ENCODE measurements around the gene LCOR.

The LCOR gene

GRCh38 chr10:97013568-97013967 is 181.5 kb downstream of the LCOR start:
- H3K27me3 Mint-ChIP-seq (ENCODE audit: low read depth, poor library complexity): peaks cover 15% of the 10 kb centered on the region
- no peak overlapping the region for H3K27ac Mint-ChIP-seq
- no peak for DNase-seq
- TF ChIP-seq, protein P1, sequence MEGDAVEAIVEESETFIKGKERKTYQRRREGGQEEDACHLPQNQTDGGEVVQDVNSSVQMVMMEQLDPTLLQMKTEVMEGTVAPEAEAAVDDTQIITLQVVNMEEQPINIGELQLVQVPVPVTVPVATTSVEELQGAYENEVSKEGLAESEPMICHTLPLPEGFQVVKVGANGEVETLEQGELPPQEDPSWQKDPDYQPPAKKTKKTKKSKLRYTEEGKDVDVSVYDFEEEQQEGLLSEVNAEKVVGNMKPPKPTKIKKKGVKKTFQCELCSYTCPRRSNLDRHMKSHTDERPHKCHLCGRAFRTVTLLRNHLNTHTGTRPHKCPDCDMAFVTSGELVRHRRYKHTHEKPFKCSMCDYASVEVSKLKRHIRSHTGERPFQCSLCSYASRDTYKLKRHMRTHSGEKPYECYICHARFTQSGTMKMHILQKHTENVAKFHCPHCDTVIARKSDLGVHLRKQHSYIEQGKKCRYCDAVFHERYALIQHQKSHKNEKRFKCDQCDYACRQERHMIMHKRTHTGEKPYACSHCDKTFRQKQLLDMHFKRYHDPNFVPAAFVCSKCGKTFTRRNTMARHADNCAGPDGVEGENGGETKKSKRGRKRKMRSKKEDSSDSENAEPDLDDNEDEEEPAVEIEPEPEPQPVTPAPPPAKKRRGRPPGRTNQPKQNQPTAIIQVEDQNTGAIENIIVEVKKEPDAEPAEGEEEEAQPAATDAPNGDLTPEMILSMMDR (IDR thresholded peaks at IDR 0.05): no peak
- peaks cover 7% of the 10 kb centered on the region for H3K36me3 Mint-ChIP-seq (ENCODE audit: low read depth)
- peaks cover 10% of the 10 kb centered on the region for H3K9me3 Mint-ChIP-seq
- H3K4me1 Mint-ChIP-seq: peaks cover 8% of the 10 kb centered on the region
- H3K4me3 Mint-ChIP-seq: no peak overlapping the region

DNA sequence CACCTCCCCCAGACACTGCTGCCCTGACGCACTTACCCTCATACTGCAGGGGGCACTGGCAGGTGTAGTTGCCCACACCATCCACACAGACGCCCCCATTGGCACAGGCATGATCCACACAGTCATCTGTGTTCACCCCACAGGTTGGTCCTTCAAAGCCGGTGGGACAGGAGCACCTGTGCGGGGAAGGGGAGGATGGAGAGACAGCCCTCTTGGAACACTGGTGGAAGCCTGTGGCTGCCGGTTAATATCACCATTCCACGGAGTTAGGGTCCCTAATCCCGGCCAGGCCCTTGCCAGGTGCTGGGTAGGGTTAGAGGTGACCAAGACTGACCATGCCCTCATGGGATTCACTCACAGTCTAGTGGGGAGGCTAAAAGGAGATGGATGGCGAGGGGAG is 181.9 kb downstream of the LCOR start:
- DNase-seq: no peak
- H3K36me3 Mint-ChIP-seq (ENCODE audit: low read depth): peaks cover 7% of the 10 kb centered on the region
- TF ChIP-seq, protein P1 (IDR thresholded peaks at IDR 0.05): no peak
- H3K27ac Mint-ChIP-seq: no peak overlapping the region
- peaks cover 8% of the 10 kb centered on the region for H3K9me3 Mint-ChIP-seq
- no peak overlapping the region for H3K4me3 Mint-ChIP-seq
- H3K4me1 Mint-ChIP-seq: peaks cover 8% of the 10 kb centered on the region
- peaks cover 15% of the 10 kb centered on the region for H3K27me3 Mint-ChIP-seq (ENCODE audit: low read depth, poor library complexity)

DNA sequence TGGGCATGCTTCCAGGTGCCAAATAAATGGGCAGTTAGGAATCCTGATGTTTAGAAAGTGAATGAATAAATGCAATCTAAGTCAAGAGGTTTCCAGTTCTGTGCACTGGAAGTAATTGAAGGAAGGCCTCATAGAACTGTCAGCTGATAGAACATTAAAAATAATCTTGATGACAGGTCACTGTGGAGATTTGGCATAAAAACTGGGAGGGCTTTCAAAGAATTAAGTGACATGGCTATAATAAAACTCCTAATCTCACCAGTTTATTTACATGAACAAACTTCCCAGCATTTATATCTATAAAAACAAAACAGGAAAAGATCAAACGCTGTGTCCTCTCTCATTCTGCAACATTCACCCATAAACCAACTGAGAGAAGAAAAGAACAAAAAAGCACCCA is 183.1 kb downstream of the LCOR start:
- DNase-seq: no peak
- Mint-ChIP-seq H3K27me3 (ENCODE audit: low read depth, poor library complexity) (peaks cover 15% of the 10 kb centered on the region), H3K4me1 (peaks cover 13% of the 10 kb centered on the region), H3K4me3 (no peak overlapping the region), H3K9me3 (no peaks in the 10 kb centered on the region), H3K36me3 (ENCODE audit: low read depth) (peaks cover 2% of the 10 kb centered on the region), H3K27ac (no peak overlapping the region)
- TF ChIP-seq, protein P1 (IDR thresholded peaks at IDR 0.05): no peak

GRCh38 chr10:97016728-97017473 is 184.8 kb downstream of the LCOR start:
- TF ChIP-seq, protein P1 (IDR thresholded peaks at IDR 0.05): no peak
- H3K36me3 Mint-ChIP-seq (ENCODE audit: low read depth): no peaks in the 10 kb centered on the region
- H3K27me3 Mint-ChIP-seq (ENCODE audit: low read depth, poor library complexity): peaks cover 4% of the 10 kb centered on the region
- no peak overlapping the region for H3K27ac Mint-ChIP-seq
- peaks cover 20% of the 10 kb centered on the region for H3K4me1 Mint-ChIP-seq
- DNase-seq: no peak
- no peak overlapping the region for H3K4me3 Mint-ChIP-seq
- H3K9me3 Mint-ChIP-seq: no peaks in the 10 kb centered on the region

DNA sequence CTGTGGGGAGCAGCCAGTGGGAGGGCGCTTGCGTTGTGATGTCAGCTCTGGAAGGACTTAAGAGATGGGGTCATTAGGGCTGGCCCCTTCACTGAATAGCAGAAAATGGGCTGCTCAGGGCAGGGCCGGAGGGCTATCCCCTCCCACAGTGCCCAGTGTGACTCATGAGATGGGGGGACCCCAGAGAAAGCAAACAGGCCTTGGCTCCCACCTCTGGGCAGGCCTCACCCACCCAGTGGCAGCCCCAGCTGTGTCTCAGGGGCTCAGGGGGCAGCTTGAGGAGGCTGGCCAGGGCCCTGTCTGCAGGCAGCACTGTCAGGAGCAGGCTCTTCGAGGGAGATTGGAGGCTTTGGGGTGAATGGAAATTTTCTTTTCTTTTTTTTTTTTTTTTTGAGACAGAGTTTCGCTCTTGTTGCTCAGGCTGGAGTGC is 185.4 kb downstream of the LCOR start:
- H3K27ac Mint-ChIP-seq: no peak overlapping the region
- H3K9me3 Mint-ChIP-seq: no peaks in the 10 kb centered on the region
- no peaks in the 10 kb centered on the region for H3K36me3 Mint-ChIP-seq (ENCODE audit: low read depth)
- TF ChIP-seq, protein P1 (IDR thresholded peaks at IDR 0.05): no peak
- no peak for DNase-seq
- H3K4me3 Mint-ChIP-seq: no peak overlapping the region
- H3K27me3 Mint-ChIP-seq (ENCODE audit: low read depth, poor library complexity): peaks cover 4% of the 10 kb centered on the region
- H3K4me1 Mint-ChIP-seq: peaks cover 20% of the 10 kb centered on the region
